C4-2B (cell line): ENCODE data around the gene PELI2.

ENCODE experiments used
- H3K27ac ChIP-seq: fragments of 450-650 bp; 2 replicates; pipeline ENCODE4 v1.5.1; 2017
- CTCF ChIP-seq: fragments of 450-650 bp; conservative IDR thresholded peaks from 2 replicates; pipeline ENCODE4 v1.5.1; 2017; ENCODE audit warnings: mild to moderate bottlenecking
- ZFX ChIP-seq: fragments of 450-650 bp; IDR thresholded peaks from 2 replicates; pipeline ENCODE4 v1.6.1; 2017

PELI2 gene

GRCh38 chr14:56117765-56118610 is at the start of gene PELI2:
PELI2 (plus strand) TSS chr14:56118411; CDS start chr14:56118661, 250 bp downstream.
- TF ChIP-seq ZFX (no peak), CTCF (peak; percentile 21; the same call in 1 of the 2 replicates)
- H3K27ac ChIP-seq, result peak within 1 kb of the TSS; percentile 39

GRCh38 chr14:56073799-56074198 is 44.4 kb upstream of the PELI2 start:
- no peak overlapping the region for H3K27ac ChIP-seq
- TF ChIP-seq ZFX (no peak), CTCF (no peak)

GRCh38 chr14:56075301-56075700 is 42.9 kb upstream of the PELI2 start:
- H3K27ac ChIP-seq, result no peak overlapping the region
- TF ChIP-seq CTCF (no peak), ZFX (no peak)

GRCh38 chr14:56081139-56081538 is 37.1 kb upstream of the PELI2 start:
- H3K27ac ChIP-seq, result no peak overlapping the region
- no peak for TF ChIP-seq ZFX
- no peak for TF ChIP-seq CTCF

GRCh38 chr14:56082880-56083279 is 35.3 kb upstream of the PELI2 start:
- TF ChIP-seq ZFX (no peak), CTCF (no peak)

GRCh38 chr14:56085471-56085870 is 32.7 kb upstream of the PELI2 start:
- no peak for TF ChIP-seq ZFX
- peak; percentile 30 for TF ChIP-seq CTCF
- H3K27ac ChIP-seq, result no peak overlapping the region

More at GRCh38 chr14:56082880-56083279, 35.3 kb upstream of the PELI2 start:
- H3K27ac ChIP-seq, result no peak overlapping the region

GRCh38 chr14:56087671-56088471 is 30.3 kb upstream of the PELI2 start:
- no peak for TF ChIP-seq CTCF
- TF ChIP-seq ZFX, result 0 out of 2 replicates have a peak, but pooled peaks have one; percentile 8
- no peak overlapping the region for H3K27ac ChIP-seq
